ENCODE results near the gene INPP4B.

The INPP4B gene

DNA sequence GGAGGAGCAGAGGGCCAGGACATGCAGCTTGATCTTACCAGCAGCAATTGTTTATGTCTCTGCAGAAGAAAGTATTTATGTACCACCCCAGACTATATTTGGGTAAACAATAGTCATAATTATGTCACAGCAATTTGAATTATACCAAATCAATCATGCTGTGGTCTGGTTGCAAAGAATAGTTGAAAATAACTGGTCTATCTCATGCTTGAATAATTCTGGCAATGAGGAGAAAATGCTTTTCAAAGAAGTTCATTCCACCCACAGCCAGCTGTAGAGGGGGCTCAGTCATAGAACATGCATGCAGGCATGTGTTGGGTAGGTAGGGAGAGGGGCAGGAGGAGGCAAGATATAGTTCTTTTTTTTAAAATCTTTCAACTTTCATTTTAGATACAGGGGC is 810.5 kb downstream of the INPP4B start:
- Histone ChIP-seq H3K4me3 (IDR thresholded peaks at IDR 0.05; ENCODE audit: insufficient read depth, low read depth, low read length) (no peak overlapping the region), H3K4me2 (no peak overlapping the region)
- TF ChIP-seq, protein P1, sequence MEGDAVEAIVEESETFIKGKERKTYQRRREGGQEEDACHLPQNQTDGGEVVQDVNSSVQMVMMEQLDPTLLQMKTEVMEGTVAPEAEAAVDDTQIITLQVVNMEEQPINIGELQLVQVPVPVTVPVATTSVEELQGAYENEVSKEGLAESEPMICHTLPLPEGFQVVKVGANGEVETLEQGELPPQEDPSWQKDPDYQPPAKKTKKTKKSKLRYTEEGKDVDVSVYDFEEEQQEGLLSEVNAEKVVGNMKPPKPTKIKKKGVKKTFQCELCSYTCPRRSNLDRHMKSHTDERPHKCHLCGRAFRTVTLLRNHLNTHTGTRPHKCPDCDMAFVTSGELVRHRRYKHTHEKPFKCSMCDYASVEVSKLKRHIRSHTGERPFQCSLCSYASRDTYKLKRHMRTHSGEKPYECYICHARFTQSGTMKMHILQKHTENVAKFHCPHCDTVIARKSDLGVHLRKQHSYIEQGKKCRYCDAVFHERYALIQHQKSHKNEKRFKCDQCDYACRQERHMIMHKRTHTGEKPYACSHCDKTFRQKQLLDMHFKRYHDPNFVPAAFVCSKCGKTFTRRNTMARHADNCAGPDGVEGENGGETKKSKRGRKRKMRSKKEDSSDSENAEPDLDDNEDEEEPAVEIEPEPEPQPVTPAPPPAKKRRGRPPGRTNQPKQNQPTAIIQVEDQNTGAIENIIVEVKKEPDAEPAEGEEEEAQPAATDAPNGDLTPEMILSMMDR (conservative IDR thresholded peaks at IDR 0.05; ENCODE audit: low read depth, low read length) = no peak

GRCh38 chr4:142034101-142034500 is 812.0 kb downstream of the INPP4B start:
- TF ChIP-seq, protein P1 (conservative IDR thresholded peaks at IDR 0.05; ENCODE audit: low read depth, low read length) = no peak
- Histone ChIP-seq H3K27ac (no peak overlapping the region), H3K4me3 (IDR thresholded peaks at IDR 0.05; ENCODE audit: insufficient read depth, low read depth, low read length) (no peak overlapping the region), H3K4me1 (ENCODE audit: low read depth, poor library complexity, severe bottlenecking) (no peaks in the 10 kb centered on the region), H4K20me1 (ENCODE audit: insufficient read depth) (no peaks in the 10 kb centered on the region), H3K9ac (no peak overlapping the region), H3K79me2 (ENCODE audit: insufficient read depth, low read depth) (no peaks in the 10 kb centered on the region), H2AFZ (ENCODE audit: low read depth) (no peak overlapping the region), H3K4me2 (no peak overlapping the region), H3K27me3 (ENCODE audit: insufficient read depth, low read depth) (no peaks in the 10 kb centered on the region), H3K36me3 (ENCODE audit: insufficient read depth) (no peaks in the 10 kb centered on the region)

More for the DNA sequence above, 810.5 kb downstream of the INPP4B start:
- no peak overlapping the region for H3K9ac ChIP-seq
- H4K20me1 ChIP-seq (ENCODE audit: insufficient read depth) = no peaks in the 10 kb centered on the region
- no peak overlapping the region for H3K27ac ChIP-seq
- H2AFZ ChIP-seq (ENCODE audit: low read depth) = no peak overlapping the region
- H3K27me3 ChIP-seq (ENCODE audit: insufficient read depth, low read depth) = no peaks in the 10 kb centered on the region
- H3K36me3 ChIP-seq (ENCODE audit: insufficient read depth) = no peaks in the 10 kb centered on the region
- H3K79me2 ChIP-seq (ENCODE audit: insufficient read depth, low read depth) = no peaks in the 10 kb centered on the region
- no peaks in the 10 kb centered on the region for H3K4me1 ChIP-seq (ENCODE audit: low read depth, poor library complexity, severe bottlenecking)

GRCh38 chr4:142030010-142030409 is 816.1 kb downstream of the INPP4B start:
- Histone ChIP-seq H3K27ac (no peak overlapping the region), H3K4me2 (no peak overlapping the region), H3K4me1 (ENCODE audit: low read depth, poor library complexity, severe bottlenecking) (no peaks in the 10 kb centered on the region), H2AFZ (ENCODE audit: low read depth) (no peak overlapping the region), H3K9ac (no peak overlapping the region), H3K79me2 (ENCODE audit: insufficient read depth, low read depth) (no peaks in the 10 kb centered on the region), H3K27me3 (ENCODE audit: insufficient read depth, low read depth) (no peaks in the 10 kb centered on the region), H4K20me1 (ENCODE audit: insufficient read depth) (no peaks in the 10 kb centered on the region), H3K36me3 (ENCODE audit: insufficient read depth) (no peaks in the 10 kb centered on the region), H3K4me3 (IDR thresholded peaks at IDR 0.05; ENCODE audit: insufficient read depth, low read depth, low read length) (no peak overlapping the region)
- TF ChIP-seq, protein P1 (conservative IDR thresholded peaks at IDR 0.05; ENCODE audit: low read depth, low read length) = no peak

- Histone ChIP-seq H3K9ac (no peak overlapping the region), H3K36me3 (ENCODE audit: insufficient read depth) (no peaks in the 10 kb centered on the region), H3K79me2 (ENCODE audit: insufficient read depth, low read depth) (no peaks in the 10 kb centered on the region), H3K27me3 (ENCODE audit: insufficient read depth, low read depth) (no peaks in the 10 kb centered on the region), H3K27ac (no peak overlapping the region), H3K4me1 (ENCODE audit: low read depth, poor library complexity, severe bottlenecking) (no peaks in the 10 kb centered on the region), H4K20me1 (ENCODE audit: insufficient read depth) (no peaks in the 10 kb centered on the region), H2AFZ (ENCODE audit: low read depth) (no peak overlapping the region), H3K4me2 (no peak overlapping the region), H3K4me3 (IDR thresholded peaks at IDR 0.05; ENCODE audit: insufficient read depth, low read depth, low read length) (no peak overlapping the region)
- TF ChIP-seq, protein P1 (conservative IDR thresholded peaks at IDR 0.05; ENCODE audit: low read depth, low read length) = no peak
These were observed 824.3 kb downstream of the INPP4B start for GRCh38 chr4:142021761-142022160.

All from KMS-11 (cell line).